Liver (tissue), 9 donors: ENCODE results near the gene COL27A1. TPM values are rescaled to one million over a fixed set of nuclear protein-coding genes. Genes with fewer than 3 reads are reported as not detected.

Experiments used
- DNase-seq: peaks from one replicate; pipeline ENCODE4 v3.0.0-alpha.2; 2017; ENCODE audit warnings: low spot score
- H3K27ac ChIP-seq, 2 donors: one replicate each; pipeline ENCODE4 v1.7.0; 2013; ENCODE audit warnings: inconsistent platforms in 2 of 2, low read length in 2 of 2, control low read depth in 1 of 2, low read depth in 1 of 2, mild to moderate bottlenecking in 1 of 2
- H3K27me3 ChIP-seq, 4 donors: one replicate each; pipeline versions ENCODE4 v1.6.1 to v1.7.0; 2013; ENCODE audit warnings: low read length in 3 of 4, inconsistent platforms in 1 of 4, mild to moderate bottlenecking in 1 of 4, moderate library complexity in 1 of 4; ENCODE audit not compliant: control insufficient read depth in 4 of 4, insufficient read depth in 4 of 4
- H3K36me3 ChIP-seq, 4 donors: one replicate each; pipeline versions ENCODE4 v1.6.1 to v1.7.0; 2013; ENCODE audit warnings: low read length in 3 of 4, mild to moderate bottlenecking in 3 of 4, low read depth in 1 of 4, moderate library complexity in 1 of 4; ENCODE audit not compliant: control insufficient read depth in 4 of 4, insufficient read depth in 3 of 4
- H3K4me1 ChIP-seq, 4 donors: one replicate each; pipeline versions ENCODE4 v1.6.1 to v1.7.0; 2013; ENCODE audit warnings: low read length in 3 of 4, mild to moderate bottlenecking in 3 of 4, moderate library complexity in 1 of 4; ENCODE audit not compliant: control insufficient read depth in 4 of 4, insufficient read depth in 4 of 4
- H3K4me3 ChIP-seq, 3 donors: one replicate each; pipeline versions ENCODE4 v1.6.1 to v1.7.0; 2013; ENCODE audit warnings: low read length in 3 of 3, control low read depth in 1 of 3, low read depth in 1 of 3, mild to moderate bottlenecking in 1 of 3
- H3K9ac ChIP-seq, 2 donors: one replicate each; pipeline ENCODE4 v1.7.0; 2013; ENCODE audit warnings: low read length in 2 of 2, mild to moderate bottlenecking in 2 of 2, moderate library complexity in 2 of 2, control low read depth in 1 of 2, low read depth in 1 of 2
- H3K9me3 ChIP-seq, 4 donors: one replicate each; pipeline versions ENCODE4 v1.6.1 to v1.7.0; 2013; ENCODE audit warnings: low read length in 3 of 4; ENCODE audit not compliant: control insufficient read depth in 4 of 4
- EGR1 ChIP-seq, 2 donors: IDR thresholded peaks; 2 replicates each; pipeline ENCODE4 v1.6.1; 2016 to 2018; ENCODE audit warnings: antibody characterized with exemption in 2 of 2, low read depth in 2 of 2
- FOXA1 ChIP-seq: IDR thresholded peaks from 2 replicates; pipeline ENCODE4 v1.6.1; 2016; ENCODE audit warnings: antibody characterized with exemption
- FOXA2 ChIP-seq: IDR thresholded peaks from 2 replicates; pipeline ENCODE4 v1.6.1; 2016; ENCODE audit warnings: antibody characterized with exemption
- GABPA ChIP-seq, 2 donors: IDR thresholded peaks in 1 of 2; conservative IDR thresholded peaks in 1 of 2; 2 replicates each; pipeline ENCODE4 v1.6.1; 2016; ENCODE audit warnings: antibody characterized with exemption in 2 of 2, mild to moderate bottlenecking in 1 of 2, moderate library complexity in 1 of 2
- HNF4A ChIP-seq, 2 donors: conservative IDR thresholded peaks; 2 replicates each; pipeline ENCODE4 v1.6.1; 2016; ENCODE audit warnings: antibody characterized with exemption in 2 of 2, mild to moderate bottlenecking in 2 of 2
- HNF4G ChIP-seq: IDR thresholded peaks from 2 replicates; pipeline ENCODE4 v1.6.1; 2016; ENCODE audit warnings: antibody characterized with exemption
- JUND ChIP-seq, 2 donors: IDR thresholded peaks; 2 replicates each; pipeline ENCODE4 v1.6.1; 2016; ENCODE audit warnings: antibody characterized with exemption in 2 of 2
- NR2F2 ChIP-seq: IDR thresholded peaks from 2 replicates; pipeline ENCODE4 v1.6.1; 2016; ENCODE audit warnings: antibody characterized with exemption
- RAD21 ChIP-seq, 2 donors: IDR thresholded peaks; 2 replicates each; pipeline ENCODE4 v1.6.1; 2016; ENCODE audit warnings: antibody characterized with exemption in 2 of 2, mild to moderate bottlenecking in 2 of 2
- SP1 ChIP-seq: IDR thresholded peaks from 2 replicates; pipeline ENCODE4 v1.6.1; 2018; ENCODE audit warnings: antibody characterized with exemption, mild to moderate bottlenecking
- TAF1 ChIP-seq: conservative IDR thresholded peaks from 2 replicates; pipeline ENCODE4 v1.6.1; 2016; ENCODE audit warnings: antibody characterized with exemption, mild to moderate bottlenecking
- YY1 ChIP-seq: IDR thresholded peaks from 2 replicates; pipeline ENCODE4 v1.6.1; 2016; ENCODE audit warnings: antibody characterized with exemption, mild to moderate bottlenecking
- WGBS: extraction: QIAGEN DNeasy Blood & Tissue Kit; methylation state at CpG from one replicate; pipeline ENCODE4 v1.1.7; 2013; 5-methylcytosine and 5-hydroxymethylcytosine counted together
- polyA plus RNA-seq, 2 donors: library from polyadenylated mRNA; stranded (reverse) in 1 of 2; unstranded in 1 of 2; fragments of 200-250 nt in 1 of 2; fragments of >200 nt in 1 of 2; fragmentation: Nextera tagmentation in 1 of 2; extraction: Ambion mirVana in 1 of 2; gene quantifications; one replicate each; pipeline versions ENCODE4 v1.2.1 to v1.2.3, GENCODE V29; 2013 to 2015
- total RNA-seq, 2 donors: library from RNA; depleted of rRNA; stranded (reverse); fragments of >200 nt; gene quantifications; one replicate each; pipeline ENCODE4 v1.2.3, GENCODE V29; 2014
- TF ChIP-seq, protein P1 (sequence below): IDR thresholded peaks from 2 replicates; pipeline ENCODE4 v1.6.1; 2016; ENCODE audit warnings: antibody characterized with exemption
- TF ChIP-seq, protein P2 (sequence below): IDR thresholded peaks from 2 replicates; pipeline ENCODE4 v1.6.1; 2016; ENCODE audit warnings: antibody characterized with exemption
- TF ChIP-seq, protein P3 (sequence below): IDR thresholded peaks from 2 replicates; pipeline ENCODE4 v1.6.1; 2016; ENCODE audit warnings: antibody characterized with exemption
- TF ChIP-seq, protein P4 (sequence below): fragments of 150-350 bp; IDR thresholded peaks from 2 replicates; pipeline ENCODE4 v1.5.1; 2017; ENCODE audit warnings: improper control_type of control experiment, low read depth, low read length; ENCODE audit not compliant: missing input control
- TF ChIP-seq, protein P5 (sequence below): IDR thresholded peaks from 2 replicates; pipeline ENCODE4 v1.6.1; 2016; ENCODE audit warnings: antibody characterized with exemption, mild to moderate bottlenecking
- donor health status: healthy.
- donor health status: healthy.
- donor health status: healthy.
- donor health status: healthy.
- donor health status: healthy.

Gene COL27A1
- total and polyA plus RNA-seq, 4 donors, result 7.0 to 20.4 (median 12.0) TPM

DNA sequence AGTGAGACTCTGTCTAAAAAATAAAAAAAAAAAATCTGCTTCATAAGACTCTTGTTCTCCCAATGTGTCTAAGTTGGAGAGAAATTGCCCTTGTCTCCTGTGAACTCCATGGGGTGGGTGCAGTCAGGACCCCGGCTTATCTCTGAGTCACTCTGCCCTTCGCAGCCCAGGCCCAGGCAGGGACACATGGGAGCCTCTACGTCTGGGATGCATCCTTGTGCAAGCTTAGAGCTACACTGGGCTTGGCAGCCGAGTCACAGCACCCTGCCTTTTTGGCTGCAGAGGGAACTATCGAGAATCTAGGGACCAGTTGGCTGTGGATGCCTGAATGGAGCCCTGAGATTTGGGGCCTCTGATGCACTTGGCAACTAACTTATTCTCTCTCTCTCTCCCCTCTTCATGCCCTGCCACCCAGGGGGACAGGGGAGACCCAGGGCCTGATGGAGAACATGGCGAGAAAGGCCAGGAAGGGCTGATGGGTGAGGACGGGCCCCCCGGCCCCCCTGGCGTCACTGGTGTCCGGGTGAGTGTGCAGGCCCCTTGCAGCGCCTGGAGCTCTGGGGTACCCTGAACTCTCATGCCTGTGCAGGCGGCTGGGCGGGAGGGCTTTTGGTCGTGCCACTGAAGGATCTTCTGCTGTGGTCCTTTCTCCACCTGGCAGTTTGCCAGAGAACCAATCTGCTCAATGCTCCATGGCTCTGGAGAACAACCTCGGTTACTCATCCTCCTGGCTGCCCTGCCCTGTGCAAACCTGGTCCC is 120.1 kb downstream of the COL27A1 start:
- TF ChIP-seq FOXA2 (no peak), JUND (IDR thresholded peaks at IDR 0.05) (no peak), YY1 (no peak), EGR1 (IDR thresholded peaks at IDR 0.05; ENCODE audit: low read depth in 2 of 2) (no peak), SP1 (no peak), GABPA (IDR thresholded peaks at IDR 0.05 in 1 of 2, conservative IDR thresholded peaks at IDR 0.05 in 1 of 2) (no peak), HNF4A (conservative IDR thresholded peaks at IDR 0.05) (no peak), RAD21 (IDR thresholded peaks at IDR 0.05) (no peak), HNF4G (no peak), FOXA1 (no peak), NR2F2 (no peak), TAF1 (no peak)
- TF ChIP-seq, protein P1, sequence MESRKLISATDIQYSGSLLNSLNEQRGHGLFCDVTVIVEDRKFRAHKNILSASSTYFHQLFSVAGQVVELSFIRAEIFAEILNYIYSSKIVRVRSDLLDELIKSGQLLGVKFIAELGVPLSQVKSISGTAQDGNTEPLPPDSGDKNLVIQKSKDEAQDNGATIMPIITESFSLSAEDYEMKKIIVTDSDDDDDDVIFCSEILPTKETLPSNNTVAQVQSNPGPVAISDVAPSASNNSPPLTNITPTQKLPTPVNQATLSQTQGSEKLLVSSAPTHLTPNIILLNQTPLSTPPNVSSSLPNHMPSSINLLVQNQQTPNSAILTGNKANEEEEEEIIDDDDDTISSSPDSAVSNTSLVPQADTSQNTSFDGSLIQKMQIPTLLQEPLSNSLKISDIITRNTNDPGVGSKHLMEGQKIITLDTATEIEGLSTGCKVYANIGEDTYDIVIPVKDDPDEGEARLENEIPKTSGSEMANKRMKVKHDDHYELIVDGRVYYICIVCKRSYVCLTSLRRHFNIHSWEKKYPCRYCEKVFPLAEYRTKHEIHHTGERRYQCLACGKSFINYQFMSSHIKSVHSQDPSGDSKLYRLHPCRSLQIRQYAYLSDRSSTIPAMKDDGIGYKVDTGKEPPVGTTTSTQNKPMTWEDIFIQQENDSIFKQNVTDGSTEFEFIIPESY, result no peak
- TF ChIP-seq, protein P2, sequence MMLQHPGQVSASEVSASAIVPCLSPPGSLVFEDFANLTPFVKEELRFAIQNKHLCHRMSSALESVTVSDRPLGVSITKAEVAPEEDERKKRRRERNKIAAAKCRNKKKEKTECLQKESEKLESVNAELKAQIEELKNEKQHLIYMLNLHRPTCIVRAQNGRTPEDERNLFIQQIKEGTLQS, result no peak
- TF ChIP-seq, protein P3, sequence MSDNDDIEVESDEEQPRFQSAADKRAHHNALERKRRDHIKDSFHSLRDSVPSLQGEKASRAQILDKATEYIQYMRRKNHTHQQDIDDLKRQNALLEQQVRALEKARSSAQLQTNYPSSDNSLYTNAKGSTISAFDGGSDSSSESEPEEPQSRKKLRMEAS, result no peak
- TF ChIP-seq, protein P4, sequence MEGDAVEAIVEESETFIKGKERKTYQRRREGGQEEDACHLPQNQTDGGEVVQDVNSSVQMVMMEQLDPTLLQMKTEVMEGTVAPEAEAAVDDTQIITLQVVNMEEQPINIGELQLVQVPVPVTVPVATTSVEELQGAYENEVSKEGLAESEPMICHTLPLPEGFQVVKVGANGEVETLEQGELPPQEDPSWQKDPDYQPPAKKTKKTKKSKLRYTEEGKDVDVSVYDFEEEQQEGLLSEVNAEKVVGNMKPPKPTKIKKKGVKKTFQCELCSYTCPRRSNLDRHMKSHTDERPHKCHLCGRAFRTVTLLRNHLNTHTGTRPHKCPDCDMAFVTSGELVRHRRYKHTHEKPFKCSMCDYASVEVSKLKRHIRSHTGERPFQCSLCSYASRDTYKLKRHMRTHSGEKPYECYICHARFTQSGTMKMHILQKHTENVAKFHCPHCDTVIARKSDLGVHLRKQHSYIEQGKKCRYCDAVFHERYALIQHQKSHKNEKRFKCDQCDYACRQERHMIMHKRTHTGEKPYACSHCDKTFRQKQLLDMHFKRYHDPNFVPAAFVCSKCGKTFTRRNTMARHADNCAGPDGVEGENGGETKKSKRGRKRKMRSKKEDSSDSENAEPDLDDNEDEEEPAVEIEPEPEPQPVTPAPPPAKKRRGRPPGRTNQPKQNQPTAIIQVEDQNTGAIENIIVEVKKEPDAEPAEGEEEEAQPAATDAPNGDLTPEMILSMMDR, result no peak
- TF ChIP-seq, protein P5, sequence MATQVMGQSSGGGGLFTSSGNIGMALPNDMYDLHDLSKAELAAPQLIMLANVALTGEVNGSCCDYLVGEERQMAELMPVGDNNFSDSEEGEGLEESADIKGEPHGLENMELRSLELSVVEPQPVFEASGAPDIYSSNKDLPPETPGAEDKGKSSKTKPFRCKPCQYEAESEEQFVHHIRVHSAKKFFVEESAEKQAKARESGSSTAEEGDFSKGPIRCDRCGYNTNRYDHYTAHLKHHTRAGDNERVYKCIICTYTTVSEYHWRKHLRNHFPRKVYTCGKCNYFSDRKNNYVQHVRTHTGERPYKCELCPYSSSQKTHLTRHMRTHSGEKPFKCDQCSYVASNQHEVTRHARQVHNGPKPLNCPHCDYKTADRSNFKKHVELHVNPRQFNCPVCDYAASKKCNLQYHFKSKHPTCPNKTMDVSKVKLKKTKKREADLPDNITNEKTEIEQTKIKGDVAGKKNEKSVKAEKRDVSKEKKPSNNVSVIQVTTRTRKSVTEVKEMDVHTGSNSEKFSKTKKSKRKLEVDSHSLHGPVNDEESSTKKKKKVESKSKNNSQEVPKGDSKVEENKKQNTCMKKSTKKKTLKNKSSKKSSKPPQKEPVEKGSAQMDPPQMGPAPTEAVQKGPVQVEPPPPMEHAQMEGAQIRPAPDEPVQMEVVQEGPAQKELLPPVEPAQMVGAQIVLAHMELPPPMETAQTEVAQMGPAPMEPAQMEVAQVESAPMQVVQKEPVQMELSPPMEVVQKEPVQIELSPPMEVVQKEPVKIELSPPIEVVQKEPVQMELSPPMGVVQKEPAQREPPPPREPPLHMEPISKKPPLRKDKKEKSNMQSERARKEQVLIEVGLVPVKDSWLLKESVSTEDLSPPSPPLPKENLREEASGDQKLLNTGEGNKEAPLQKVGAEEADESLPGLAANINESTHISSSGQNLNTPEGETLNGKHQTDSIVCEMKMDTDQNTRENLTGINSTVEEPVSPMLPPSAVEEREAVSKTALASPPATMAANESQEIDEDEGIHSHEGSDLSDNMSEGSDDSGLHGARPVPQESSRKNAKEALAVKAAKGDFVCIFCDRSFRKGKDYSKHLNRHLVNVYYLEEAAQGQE, result no peak
- DNase-seq, result no peak
- Histone ChIP-seq H3K27ac (no peak overlapping the region), H3K27me3 (no peaks in the 10 kb centered on the region), H3K36me3 (peaks cover 0 to 37% (median 14%) of the 10 kb centered on the region in 4 donors), H3K9ac (no peak overlapping the region), H3K4me3 (no peak overlapping the region), H3K9me3 (no peaks in the 10 kb centered on the region), H3K4me1 (no peaks in the 10 kb centered on the region)
- WGBS, result 92% methylated on average over 15 of the region's 15 CpGs
